ENCODE data around the gene FLOT1. TPM values are rescaled to one million over a fixed set of nuclear protein-coding genes. Genes with fewer than 3 reads are reported as not detected.
"Not testable (repeated sequence)": the region's sequence is repeated elsewhere in the genome, so short reads cannot be mapped to it uniquely, and the experiment has no call there.

FLOT1 gene
- total RNA-seq, 1 donor from 2014 or later, result 240 TPM

GRCh38 chr6:30727920-30728553 lies 14.4 kb downstream of the FLOT1 start:
- ATAC-seq, result no peak

DNA sequence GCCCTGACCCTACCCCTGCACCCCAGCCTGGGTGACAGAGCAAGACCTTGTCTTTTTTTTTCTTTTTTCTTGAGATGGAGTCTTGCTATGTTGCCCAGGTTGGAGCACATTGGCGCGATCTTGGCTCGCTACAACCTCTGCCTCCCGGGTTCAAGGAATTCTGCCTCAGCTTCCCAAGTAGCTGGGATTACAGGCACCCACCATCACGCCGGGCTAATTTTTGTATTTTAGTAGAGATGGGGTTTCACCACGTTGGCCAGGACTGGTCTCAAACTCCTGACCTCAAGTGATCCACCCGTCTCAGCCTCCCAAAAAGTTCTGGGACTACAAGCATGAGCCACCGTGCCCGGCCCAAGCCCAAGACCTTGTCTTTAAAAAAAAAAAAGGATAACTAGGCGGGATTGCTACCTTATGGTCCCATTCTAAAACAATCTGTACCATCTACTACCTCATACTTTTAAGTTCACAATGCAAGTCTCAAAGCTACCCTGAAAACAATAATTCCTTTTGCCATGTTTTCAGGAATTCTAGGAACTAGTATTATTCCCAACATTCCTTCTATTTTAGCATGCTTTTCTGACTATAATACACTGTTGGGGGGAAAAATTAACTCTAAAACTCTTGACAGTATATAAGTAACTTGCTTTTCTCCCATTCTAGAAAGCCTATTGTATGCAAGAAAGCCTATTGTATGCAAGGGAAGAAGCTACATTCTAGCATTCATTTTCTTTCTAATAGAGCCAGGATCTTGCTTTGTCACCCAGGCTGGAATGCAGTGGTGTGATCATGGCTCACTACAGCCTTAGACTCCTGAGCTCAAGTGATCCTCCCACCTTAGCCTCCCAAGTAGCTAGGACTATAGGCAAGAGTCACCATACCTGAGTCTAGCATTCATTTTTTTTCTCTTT lies 15.7 kb downstream of the FLOT1 start:
- ATAC-seq, result no peak
- no peak for DNase-seq (ENCODE audit: missing footprints)
- intact Hi-C loops (cut with DNase I), result loop anchor here (10.0 kb wide), 1 partner anchor 242 kb away; the partner anchor contains the start of gene HLA-E

More at GRCh38 chr6:30727920-30728553, 14.4 kb downstream of the FLOT1 start:
- intact Hi-C loops (cut with DNase I), result loop anchor here (10.0 kb wide), 1 partner anchor 243 kb away; the partner anchor contains the start of gene HLA-E
- DNase-seq (ENCODE audit: missing footprints), result no peak

GRCh38 chr6:30725713-30726505 lies 16.6 kb downstream of the FLOT1 start:
- intact Hi-C loops (cut with DNase I), result loop anchor here (10.0 kb wide), 1 partner anchor 241 kb away; the partner anchor contains the start of gene HLA-E
- ATAC-seq (no peak), DNase-seq (ENCODE audit: missing footprints) (no peak)

- ATAC-seq, result no peak
- no peak for DNase-seq (ENCODE audit: missing footprints)
- intact Hi-C loops (cut with DNase I), result loop anchor here (5.0 to 10.0 kb wide), 2 partner anchors 168 to 240 kb away; partner anchors contain the start of genes GNL1, HLA-E and PRR3
Measured at GRCh38 chr6:30724906-30725667, 17.4 kb downstream of the FLOT1 start.

DNA sequence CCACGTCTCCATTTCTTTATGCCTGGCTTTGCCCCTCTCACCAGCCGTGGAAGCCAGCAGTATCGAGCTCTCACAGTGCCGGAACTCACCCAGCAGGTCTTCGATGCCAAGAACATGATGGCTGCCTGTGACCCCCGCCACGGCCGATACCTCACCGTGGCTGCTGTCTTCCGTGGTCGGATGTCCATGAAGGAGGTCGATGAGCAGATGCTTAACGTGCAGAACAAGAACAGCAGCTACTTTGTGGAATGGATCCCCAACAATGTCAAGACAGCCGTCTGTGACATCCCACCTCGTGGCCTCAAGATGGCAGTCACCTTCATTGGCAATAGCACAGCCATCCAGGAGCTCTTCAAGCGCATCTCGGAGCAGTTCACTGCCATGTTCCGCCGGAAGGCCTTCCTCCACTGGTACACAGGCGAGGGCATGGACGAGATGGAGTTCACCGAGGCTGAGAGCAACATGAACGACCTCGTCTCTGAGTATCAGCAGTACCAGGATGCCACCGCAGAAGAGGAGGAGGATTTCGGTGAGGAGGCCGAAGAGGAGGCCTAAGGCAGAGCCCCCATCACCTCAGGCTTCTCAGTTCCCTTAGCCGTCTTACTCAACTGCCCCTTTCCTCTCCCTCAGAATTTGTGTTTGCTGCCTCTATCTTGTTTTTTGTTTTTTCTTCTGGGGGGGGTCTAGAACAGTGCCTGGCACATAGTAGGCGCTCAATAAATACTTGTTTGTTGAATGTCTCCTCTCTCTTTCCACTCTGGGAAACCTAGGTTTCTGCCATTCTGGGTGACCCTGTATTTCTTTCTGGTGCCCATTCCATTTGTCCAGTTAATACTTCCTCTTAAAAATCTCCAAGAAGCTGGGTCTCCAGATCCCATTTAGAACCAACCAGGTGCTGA lies 18.4 kb downstream of the FLOT1 start:
- DNase-seq (ENCODE audit: missing footprints); ATAC-seq: not testable (repeated sequence)
- intact Hi-C loops (cut with DNase I), result loop anchor here (5.0 to 10.0 kb wide), 2 partner anchors 167 to 239 kb away; partner anchors contain the start of genes GNL1, HLA-E and PRR3

DNA sequence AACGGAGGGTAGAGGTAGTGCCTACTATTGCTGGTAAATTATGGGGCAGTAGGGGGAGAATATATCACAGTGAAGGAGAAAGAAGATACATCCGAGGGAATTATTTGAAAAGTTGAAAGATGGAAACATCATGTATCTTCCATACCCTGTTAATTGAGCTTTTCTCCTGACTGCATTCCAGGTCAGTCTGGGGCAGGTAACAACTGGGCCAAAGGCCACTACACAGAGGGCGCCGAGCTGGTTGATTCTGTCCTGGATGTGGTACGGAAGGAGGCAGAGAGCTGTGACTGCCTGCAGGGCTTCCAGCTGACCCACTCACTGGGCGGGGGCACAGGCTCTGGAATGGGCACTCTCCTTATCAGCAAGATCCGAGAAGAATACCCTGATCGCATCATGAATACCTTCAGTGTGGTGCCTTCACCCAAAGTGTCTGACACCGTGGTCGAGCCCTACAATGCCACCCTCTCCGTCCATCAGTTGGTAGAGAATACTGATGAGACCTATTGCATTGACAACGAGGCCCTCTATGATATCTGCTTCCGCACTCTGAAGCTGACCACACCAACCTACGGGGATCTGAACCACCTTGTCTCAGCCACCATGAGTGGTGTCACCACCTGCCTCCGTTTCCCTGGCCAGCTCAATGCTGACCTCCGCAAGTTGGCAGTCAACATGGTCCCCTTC lies 19.2 kb downstream of the FLOT1 start:
- DNase-seq (ENCODE audit: missing footprints), result not testable (repeated sequence)
- intact Hi-C loops (cut with DNase I), result loop anchor here (5.0 to 10.0 kb wide), 2 partner anchors 166 to 238 kb away; partner anchors contain the start of genes GNL1, HLA-E and PRR3

GRCh38 chr6:30722280-30723112 lies 20.0 kb downstream of the FLOT1 start:
- DNase-seq (ENCODE audit: missing footprints), result peak; percentile 91
- intact Hi-C loops (cut with DNase I), result loop anchor here (1.0 to 10.0 kb wide), 3 partner anchors 43 to 238 kb away; partner anchors contain the start of genes GNL1, HLA-E and PRR3
- no peak for ATAC-seq

More for the DNA sequence above, 19.2 kb downstream of the FLOT1 start:
- ATAC-seq, result not testable (repeated sequence)

DNA sequence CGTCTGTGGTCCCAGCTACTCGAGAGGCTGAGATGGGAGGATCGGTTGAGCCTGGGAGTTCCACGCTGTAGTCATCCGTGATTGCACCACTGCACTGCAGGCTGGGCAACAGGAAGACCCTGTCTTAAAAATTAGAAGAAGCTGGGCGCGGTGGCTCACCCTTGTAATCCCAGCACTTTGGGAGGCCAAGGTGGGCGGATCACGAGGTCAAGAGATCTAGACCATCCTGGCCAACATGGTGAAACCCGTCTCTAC lies 20.5 kb downstream of the FLOT1 start:
- not testable (repeated sequence) for ATAC-seq; DNase-seq (ENCODE audit: missing footprints)
- intact Hi-C loops (cut with DNase I), result loop anchor here (1.0 to 10.0 kb wide), 3 partner anchors 43 to 237 kb away; partner anchors contain the start of genes GNL1, HLA-E and PRR3

GRCh38 chr6:30721198-30722024 lies 21.1 kb downstream of the FLOT1 start:
- peak; percentile 78 for ATAC-seq
- intact Hi-C loops (cut with DNase I), result loop anchor here (1.0 to 10.0 kb wide), 5 partner anchors 21 to 237 kb away; partner anchors contain the start of genes FLOT1, GNL1, HLA-E and PRR3

GRCh38 chr6:30720738-30721197 lies 21.7 kb downstream of the FLOT1 start:
- peak; percentile 11 for ATAC-seq
- DNase-seq (ENCODE audit: missing footprints), result peak; percentile 79
- intact Hi-C loops (cut with DNase I), result loop anchor here (1.0 to 10.0 kb wide), 5 partner anchors 22 to 236 kb away; partner anchors contain the start of genes FLOT1, GNL1, HLA-E and PPP1R18

More at GRCh38 chr6:30721198-30722024, 21.1 kb downstream of the FLOT1 start:
- peak; percentile 95 for DNase-seq (ENCODE audit: missing footprints)

DNA sequence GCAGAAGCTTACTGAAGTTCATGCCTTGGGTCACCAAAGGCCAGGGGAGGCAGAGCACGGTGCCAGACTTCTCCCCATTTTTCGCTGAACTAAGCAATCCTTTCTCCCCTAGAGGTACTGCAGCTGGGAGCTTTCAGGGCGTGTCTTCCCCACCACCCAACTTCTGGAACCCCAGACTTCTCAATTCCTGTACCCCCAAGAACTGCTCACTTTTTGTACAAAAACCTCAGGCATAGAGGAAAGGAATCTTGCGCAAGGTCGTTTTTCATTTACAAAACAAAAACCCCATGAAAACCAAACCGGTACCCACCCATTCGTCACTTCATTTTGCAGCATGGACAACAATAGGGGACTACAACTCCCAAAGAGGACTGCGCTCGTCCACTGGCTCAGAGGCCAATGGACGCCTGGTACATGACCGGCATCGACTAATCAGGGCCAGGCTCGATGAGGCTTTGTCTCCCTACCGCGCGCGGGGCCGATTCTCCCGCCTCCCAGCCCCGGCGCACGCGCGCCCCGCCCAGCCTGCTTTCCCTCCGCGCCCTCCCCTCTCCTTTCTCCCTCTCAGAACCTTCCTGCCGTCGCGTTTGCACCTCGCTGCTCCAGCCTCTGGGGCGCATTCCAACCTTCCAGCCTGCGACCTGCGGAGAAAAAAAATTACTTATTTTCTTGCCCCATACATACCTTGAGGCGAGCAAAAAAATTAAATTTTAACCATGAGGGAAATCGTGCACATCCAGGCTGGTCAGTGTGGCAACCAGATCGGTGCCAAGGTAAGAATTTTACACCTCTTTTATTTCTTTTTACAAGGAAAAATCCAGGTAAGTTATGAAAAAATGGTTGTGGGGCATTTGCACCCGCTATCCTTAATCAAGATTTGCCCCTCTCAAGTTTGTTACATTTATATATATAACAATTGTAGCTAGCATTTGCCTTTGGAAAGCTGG lies 22.4 kb downstream of the FLOT1 start, which contains the start of gene TUBB:
Gene TUBB, plus strand, starts transcription at position 562 of the 947 bp plus-strand sequence. Its CDS starts 155 bp downstream, at position 717.
- intact Hi-C loops (cut with DNase I), result loop anchor here (1.0 to 10.0 kb wide), 6 partner anchors 23 to 235 kb away; partner anchors contain the start of genes FLOT1, GNL1, HLA-E and PPP1R18
- peak; percentile 98 for DNase-seq (ENCODE audit: missing footprints)
- peak; percentile 80 for ATAC-seq

DNA sequence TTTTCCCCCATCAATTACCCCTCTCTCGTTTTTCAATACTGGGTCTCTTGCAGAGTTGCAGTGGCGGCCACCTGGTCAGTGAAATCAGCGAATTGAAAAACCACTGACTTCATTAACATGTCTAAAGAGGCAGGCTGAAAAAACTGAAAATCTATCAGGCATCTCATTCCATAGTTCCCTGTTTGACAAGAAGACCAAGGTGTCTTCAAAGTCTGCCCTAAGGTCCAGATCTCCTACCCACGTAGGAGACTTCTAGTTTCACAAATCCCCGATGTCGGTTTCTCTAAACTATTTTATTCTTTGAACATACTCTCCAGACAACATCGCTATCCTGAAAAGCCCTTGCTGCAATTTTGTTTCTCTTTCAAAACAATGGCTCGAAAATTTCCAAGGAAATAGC lies 23.1 kb downstream of the FLOT1 start:
- intact Hi-C loops (cut with DNase I), result loop anchor here (1.0 kb wide), 1 partner anchor 103 kb away; no protein-coding TSS in a partner anchor
- ATAC-seq, result no peak

More for the DNA sequence above, 23.1 kb downstream of the FLOT1 start:
- no peak for DNase-seq (ENCODE audit: missing footprints)
